Ectodermal cell (in vitro differentiated cells): ENCODE measurements around the gene HOXB5.

ENCODE experiments used
- H3K27ac ChIP-seq: 2 replicates; pipeline ENCODE4 v1.7.0; 2013; ENCODE audit warnings: mild to moderate bottlenecking, low read depth, low read length; ENCODE audit not compliant: insufficient read depth, poor library complexity, severe bottlenecking
- H3K27me3 ChIP-seq: 2 replicates; pipeline ENCODE4 v1.7.0; 2013; ENCODE audit warnings: mild to moderate bottlenecking, low read length; ENCODE audit not compliant: insufficient read depth, control insufficient read depth, poor library complexity, severe bottlenecking
- H3K36me3 ChIP-seq: one replicate; pipeline ENCODE4 v1.7.0; 2013; ENCODE audit warnings: low read length; ENCODE audit not compliant: control insufficient read depth, insufficient read depth
- H3K4me1 ChIP-seq: one replicate; pipeline ENCODE4 v1.7.0; 2013; ENCODE audit warnings: low read length; ENCODE audit not compliant: control insufficient read depth, insufficient read depth
- H3K4me3 ChIP-seq: 2 replicates; pipeline ENCODE4 v1.7.0; 2013; ENCODE audit warnings: low read depth, low read length, control low read depth; ENCODE audit not compliant: insufficient read depth
- H3K9me3 ChIP-seq: 2 replicates; pipeline ENCODE4 v1.7.0; 2013; ENCODE audit warnings: mild to moderate bottlenecking, low read length, moderate library complexity; ENCODE audit not compliant: control insufficient read depth
- WGBS, 2 experiments: methylation state at CpG; one replicate each; pipeline ENCODE4 v1.1.7; 2013; ENCODE audit warnings: missing lambda C conversion rate in 2 of 2; 5-methylcytosine and 5-hydroxymethylcytosine counted together

Gene HOXB5

DNA sequence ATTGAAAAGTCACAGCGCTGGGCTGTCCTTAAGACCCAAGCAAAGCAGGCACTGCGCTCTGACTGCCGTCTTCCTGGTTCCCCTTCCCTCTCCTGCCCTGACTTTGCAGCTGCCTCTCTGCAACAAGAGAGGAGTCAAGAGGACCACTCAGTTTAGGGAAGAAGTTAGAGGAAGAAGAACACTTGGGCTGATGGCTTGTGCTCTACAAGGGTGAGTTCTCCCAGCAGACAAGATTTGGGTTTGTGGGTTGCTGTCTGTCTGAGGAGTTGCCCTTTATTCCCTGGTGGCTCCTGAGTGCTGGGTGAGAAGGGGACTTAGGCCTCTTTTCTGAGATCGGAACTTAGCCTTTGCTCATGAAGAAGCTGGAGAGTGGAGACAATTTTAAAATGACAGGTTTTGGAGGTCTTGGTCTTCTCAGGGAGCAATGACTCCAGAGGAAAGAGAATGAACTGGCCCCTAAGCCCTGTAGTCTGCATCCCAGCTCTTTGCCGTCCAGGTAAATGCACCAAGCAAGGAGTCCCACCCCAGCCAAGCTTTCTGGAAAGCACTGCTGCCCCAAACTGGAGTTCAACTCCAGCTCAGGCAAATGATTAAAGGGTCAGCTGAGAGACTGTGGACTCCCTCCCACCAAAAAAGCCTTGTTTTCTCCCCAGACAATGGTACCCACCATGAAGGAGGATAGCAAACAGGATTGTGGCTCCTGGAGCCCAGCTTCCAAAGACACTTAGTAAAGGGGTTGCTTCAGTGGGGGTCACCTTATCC is 35.3 kb upstream of the HOXB5 start:
- H3K27me3 ChIP-seq, result peaks cover 100% of the 10 kb centered on the region
- WGBS, 2 experiments, result 18 to 21% methylated on average over 5 of the region's 5 CpGs
- H3K4me3 ChIP-seq, result no peak overlapping the region
- peaks cover 4% of the 10 kb centered on the region for H3K4me1 ChIP-seq
- no peak overlapping the region for H3K27ac ChIP-seq
- H3K36me3 ChIP-seq, result no peaks in the 10 kb centered on the region
- H3K9me3 ChIP-seq, result no peaks in the 10 kb centered on the region

DNA sequence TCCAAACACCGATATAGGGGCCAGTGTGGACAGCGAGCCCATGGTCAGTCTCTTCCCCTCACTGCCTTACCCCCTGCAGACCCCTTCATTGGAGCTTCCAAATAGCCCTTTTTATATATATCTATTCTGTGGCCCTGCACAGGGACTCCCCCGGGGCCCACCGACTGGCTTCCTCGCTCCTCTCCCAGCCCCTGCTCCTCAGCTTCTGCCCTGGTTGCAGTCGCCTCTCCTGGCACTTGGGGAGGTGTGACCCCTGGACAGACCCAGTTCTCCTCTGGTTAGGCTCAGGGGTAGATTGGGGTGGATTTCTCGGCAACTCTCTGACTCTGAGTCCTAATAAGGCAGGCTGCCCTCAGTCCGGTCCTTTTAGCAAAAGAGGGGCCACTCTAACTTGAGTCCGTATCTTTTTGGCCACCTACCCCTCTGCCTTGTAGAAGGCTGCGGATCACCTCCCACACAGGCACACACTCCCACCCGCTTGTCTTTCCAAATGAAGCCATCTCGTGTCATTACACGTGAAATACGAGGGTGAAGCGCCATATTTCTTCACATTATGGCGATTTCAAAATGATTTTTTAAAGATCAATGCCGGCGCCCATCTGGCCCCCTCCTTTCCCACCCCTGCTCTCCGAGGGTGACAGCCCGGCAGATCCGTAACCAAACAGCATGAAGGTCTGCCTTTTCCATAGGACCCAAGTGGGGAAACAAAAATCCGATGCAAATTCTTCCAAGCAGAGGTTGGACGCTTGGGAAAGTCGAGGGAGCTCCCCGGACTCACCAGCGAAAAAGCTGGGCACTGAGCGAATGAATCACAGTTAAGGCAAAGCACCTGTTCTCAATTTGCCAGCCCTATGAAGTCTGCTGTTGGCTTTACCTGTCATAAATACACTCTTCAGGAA is 34.3 kb upstream of the HOXB5 start:
- no peaks in the 10 kb centered on the region for H3K36me3 ChIP-seq
- no peak overlapping the region for H3K4me3 ChIP-seq
- peaks cover 100% of the 10 kb centered on the region for H3K27me3 ChIP-seq
- no peak overlapping the region for H3K27ac ChIP-seq
- peaks cover 4% of the 10 kb centered on the region for H3K4me1 ChIP-seq
- no peaks in the 10 kb centered on the region for H3K9me3 ChIP-seq
- 15 to 20% methylated on average over 27 of the region's 27 CpGs for WGBS, 2 experiments

DNA sequence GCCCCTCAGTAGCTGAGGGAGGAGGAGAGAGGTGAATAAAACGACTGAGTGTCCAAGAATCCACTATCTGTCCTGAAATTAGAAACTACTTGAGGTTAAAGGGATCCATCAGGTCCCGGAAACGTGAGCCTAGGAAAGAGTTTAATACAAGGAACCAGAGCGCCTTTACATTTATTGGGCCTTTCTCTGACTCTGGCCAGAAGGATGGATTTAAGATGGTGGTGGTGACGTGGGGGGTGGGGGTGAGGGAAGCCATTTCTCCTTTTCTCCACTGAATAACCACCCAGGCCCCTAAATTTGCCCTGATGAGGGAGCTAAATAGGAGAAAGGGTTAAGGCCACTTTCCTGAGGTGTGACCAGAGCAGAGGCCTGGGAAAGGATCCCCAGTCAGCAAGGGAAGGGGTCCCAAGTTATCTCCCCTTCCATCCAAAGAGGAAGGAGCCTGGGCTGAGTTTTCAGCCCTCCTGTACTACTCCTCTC is 33.6 kb upstream of the HOXB5 start:
- H3K27ac ChIP-seq, result no peak overlapping the region
- H3K9me3 ChIP-seq, result no peaks in the 10 kb centered on the region
- WGBS, 2 experiments, result 4 to 6% methylated on average over 4 to 5 of the region's 5 CpGs
- peaks cover 100% of the 10 kb centered on the region for H3K27me3 ChIP-seq
- H3K4me1 ChIP-seq, result peaks cover 4% of the 10 kb centered on the region
- no peak overlapping the region for H3K4me3 ChIP-seq
- H3K36me3 ChIP-seq, result no peaks in the 10 kb centered on the region

- H3K36me3 ChIP-seq, result no peaks in the 10 kb centered on the region
- H3K4me1 ChIP-seq, result peaks cover 4% of the 10 kb centered on the region
- H3K27me3 ChIP-seq, result peaks cover 100% of the 10 kb centered on the region
- peak within 1 kb of the TSS; percentile 9 for H3K4me3 ChIP-seq
- H3K9me3 ChIP-seq, result no peaks in the 10 kb centered on the region
- 1 to 2% methylated on average over 41 to 47 of the region's 50 CpGs for WGBS, 2 experiments
- H3K27ac ChIP-seq, result no peak within 1 kb of the TSS
Observed at GRCh38 chr17:48626245-48627117, 32.9 kb upstream of the HOXB5 start, which contains the start of gene HOXB9. HOXB9 (minus strand) TSS chr17:48626358; CDS start chr17:48626269, 89 bp downstream.

DNA sequence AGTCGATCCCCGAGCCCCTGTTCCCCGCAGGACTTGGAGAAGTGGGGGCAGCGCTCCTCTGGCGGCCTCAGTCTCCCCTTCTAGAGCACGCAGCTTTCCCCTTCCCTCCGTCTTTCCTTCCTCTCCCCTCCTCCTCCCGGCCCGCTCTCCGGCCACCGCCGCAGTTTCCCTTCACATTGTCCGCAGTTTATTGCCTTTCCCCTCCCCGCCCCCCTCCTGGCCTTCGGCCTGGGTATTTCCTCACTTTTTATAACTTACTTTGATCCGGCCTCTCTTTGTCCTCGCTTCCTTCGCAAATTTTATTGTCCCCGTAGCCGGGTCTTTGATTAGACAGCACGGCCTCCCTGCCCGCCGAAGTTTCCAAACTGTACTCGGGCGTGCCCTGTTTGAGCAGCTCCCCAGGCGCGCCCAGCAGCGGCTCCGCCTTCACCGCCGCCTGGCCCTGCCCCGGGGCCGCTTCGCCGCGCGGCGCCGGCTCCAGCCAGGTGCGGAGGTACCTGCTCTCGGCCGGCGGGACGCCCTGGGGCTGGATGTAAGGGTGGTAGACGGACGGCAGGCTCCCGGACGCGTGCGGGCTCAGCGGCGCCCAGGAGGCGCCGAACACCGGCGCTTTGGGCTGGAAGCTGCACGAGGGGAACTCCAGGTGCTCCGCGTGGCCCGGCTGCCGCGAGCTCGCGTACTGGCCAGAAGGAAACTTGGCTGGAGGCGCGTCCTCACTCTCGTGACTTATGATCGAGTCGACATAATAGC is 32.1 kb upstream of the HOXB5 start:
- Histone ChIP-seq H3K27me3 (peaks cover 100% of the 10 kb centered on the region), H3K27ac (no peak overlapping the region), H3K9me3 (no peaks in the 10 kb centered on the region), H3K4me1 (peaks cover 4% of the 10 kb centered on the region), H3K36me3 (no peaks in the 10 kb centered on the region), H3K4me3 (peak overlapping the region; percentile 9)
- 0 to 1% methylated on average over 69 of the region's 69 CpGs for WGBS, 2 experiments

DNA sequence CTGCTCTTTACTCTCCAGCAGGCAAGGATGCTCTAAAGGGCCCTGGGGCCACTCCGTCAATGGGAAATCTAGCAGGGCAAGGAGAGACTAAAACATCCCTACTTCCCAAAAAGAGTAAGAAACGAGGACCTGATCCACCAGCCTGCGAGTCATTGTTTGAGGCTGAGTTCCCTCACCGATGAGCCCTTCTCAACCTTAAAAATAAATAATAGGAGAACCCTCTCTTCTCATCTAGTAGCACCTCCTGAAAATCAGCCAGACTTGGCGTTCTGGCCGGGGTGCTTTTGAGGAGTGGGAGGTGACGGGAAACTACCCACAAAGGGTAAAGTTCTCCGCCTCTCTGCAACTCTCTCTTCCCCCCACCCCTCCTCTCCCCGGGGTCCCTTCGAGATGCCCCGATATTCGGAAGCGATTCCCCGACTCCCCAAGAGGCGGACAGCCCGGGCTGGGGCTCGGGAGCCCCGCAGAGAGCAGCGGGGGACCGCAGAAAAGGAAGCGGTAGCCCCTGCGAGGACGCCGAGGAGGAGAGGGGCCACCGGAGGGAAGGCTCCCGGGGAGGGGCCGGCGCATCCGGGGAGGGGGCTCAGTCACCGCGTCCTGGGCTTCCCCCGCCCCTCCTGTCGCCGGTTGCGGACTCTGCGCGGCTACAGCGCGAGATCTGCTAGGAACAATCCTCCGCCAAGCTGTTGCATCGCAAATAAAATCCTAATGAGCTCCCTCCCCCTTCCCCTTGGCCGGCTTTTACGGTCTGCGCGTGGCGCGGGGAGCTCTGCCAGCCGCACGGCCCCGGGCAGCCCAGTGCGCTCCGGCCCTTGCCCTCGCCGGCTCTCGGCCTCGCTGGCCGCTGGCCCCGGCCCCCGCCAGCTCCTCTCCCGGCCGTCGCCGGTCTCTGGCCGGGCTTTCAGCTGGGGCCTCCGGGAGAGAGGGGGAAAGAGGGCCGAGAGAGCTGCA is 31.2 kb upstream of the HOXB5 start:
- Histone ChIP-seq H3K4me3 (peak overlapping the region; percentile 3), H3K4me1 (peaks cover 6% of the 10 kb centered on the region), H3K27me3 (peaks cover 100% of the 10 kb centered on the region), H3K36me3 (no peaks in the 10 kb centered on the region), H3K9me3 (no peaks in the 10 kb centered on the region), H3K27ac (no peak overlapping the region)
- WGBS, 2 experiments, result 1% methylated on average over 66 of the region's 66 CpGs

DNA sequence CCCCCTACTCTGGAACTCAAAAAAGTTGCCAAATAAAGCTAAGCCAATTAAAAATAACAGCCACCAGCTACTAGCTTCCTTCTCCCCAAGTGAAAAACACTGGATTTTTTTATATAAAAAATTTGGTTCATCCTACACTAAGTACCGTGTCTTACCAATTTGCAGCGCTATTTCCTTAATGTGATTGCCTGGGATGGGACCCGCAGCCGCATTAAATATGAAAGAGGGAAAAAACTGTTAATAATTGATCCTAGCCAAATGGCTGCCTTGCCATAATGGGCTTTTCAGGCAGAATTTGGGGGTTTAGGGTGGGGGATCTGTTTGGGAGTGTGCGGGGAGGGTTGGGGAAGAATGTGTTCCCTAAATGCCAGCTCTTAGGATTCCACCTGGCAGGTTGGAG is 30.5 kb upstream of the HOXB5 start:
- H3K4me1 ChIP-seq, result peaks cover 12% of the 10 kb centered on the region
- WGBS, 2 experiments, result 22% methylated on average over 5 of the region's 5 CpGs
- H3K9me3 ChIP-seq, result no peaks in the 10 kb centered on the region
- no peak overlapping the region for H3K4me3 ChIP-seq
- no peak overlapping the region for H3K27ac ChIP-seq
- H3K27me3 ChIP-seq, result peaks cover 100% of the 10 kb centered on the region
- H3K36me3 ChIP-seq, result no peaks in the 10 kb centered on the region

DNA sequence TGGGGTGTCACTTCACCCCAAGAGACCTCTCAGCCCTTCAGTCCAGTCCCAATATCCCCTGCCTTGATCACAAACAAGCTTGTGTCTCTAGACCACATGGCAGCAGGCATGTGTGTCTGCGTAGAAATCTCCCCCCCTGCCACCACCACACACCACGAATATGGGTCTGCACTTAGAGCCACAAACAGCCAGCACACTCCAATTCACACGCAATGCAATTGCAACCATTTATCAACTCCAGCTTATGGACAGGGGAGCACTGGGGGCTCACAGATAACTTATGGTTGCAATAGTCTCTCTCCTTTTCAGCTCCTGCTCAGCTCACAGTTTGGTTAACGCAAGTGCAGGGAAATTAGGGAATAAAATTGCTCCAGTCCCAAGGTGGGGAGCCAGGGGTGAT is 30.0 kb upstream of the HOXB5 start:
- H3K9me3 ChIP-seq, result no peaks in the 10 kb centered on the region
- peaks cover 12% of the 10 kb centered on the region for H3K4me1 ChIP-seq
- H3K27ac ChIP-seq, result no peak overlapping the region
- WGBS, 2 experiments, result 11 to 16% methylated on average over 4 of the region's 4 CpGs
- peaks cover 100% of the 10 kb centered on the region for H3K27me3 ChIP-seq
- no peaks in the 10 kb centered on the region for H3K36me3 ChIP-seq
- no peak overlapping the region for H3K4me3 ChIP-seq
